ENCODE results near the gene SLIT3.

DNA sequence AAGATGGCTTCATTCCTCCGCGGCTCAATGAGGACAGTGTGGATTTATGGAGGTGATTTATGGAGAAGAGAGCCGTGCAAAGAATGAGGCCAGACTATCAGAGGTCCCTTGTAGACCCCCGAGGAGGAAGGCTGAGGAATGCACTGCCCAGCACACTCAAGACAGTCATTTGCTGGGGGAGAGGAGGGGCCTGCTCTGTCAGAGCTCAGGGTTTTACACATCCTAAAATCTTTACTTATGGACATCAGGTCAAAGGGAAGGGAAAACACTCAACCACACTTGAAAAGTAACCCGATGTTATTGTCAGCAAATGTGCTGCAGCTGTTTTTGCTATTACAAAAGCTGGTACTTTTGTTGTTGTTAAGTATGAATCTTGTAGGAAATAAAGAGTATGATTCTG lies 289.5 kb downstream of the SLIT3 start:
- TF ChIP-seq, protein P1, sequence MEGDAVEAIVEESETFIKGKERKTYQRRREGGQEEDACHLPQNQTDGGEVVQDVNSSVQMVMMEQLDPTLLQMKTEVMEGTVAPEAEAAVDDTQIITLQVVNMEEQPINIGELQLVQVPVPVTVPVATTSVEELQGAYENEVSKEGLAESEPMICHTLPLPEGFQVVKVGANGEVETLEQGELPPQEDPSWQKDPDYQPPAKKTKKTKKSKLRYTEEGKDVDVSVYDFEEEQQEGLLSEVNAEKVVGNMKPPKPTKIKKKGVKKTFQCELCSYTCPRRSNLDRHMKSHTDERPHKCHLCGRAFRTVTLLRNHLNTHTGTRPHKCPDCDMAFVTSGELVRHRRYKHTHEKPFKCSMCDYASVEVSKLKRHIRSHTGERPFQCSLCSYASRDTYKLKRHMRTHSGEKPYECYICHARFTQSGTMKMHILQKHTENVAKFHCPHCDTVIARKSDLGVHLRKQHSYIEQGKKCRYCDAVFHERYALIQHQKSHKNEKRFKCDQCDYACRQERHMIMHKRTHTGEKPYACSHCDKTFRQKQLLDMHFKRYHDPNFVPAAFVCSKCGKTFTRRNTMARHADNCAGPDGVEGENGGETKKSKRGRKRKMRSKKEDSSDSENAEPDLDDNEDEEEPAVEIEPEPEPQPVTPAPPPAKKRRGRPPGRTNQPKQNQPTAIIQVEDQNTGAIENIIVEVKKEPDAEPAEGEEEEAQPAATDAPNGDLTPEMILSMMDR (IDR thresholded peaks at IDR 0.05), result no peak
- TF ChIP-seq EP300 (IDR thresholded peaks at IDR 0.05), result no peak
- TF ChIP-seq POLR2AphosphoS5 (IDR thresholded peaks at IDR 0.05), result no peak
- TF ChIP-seq POLR2A (IDR thresholded peaks at IDR 0.05), result no peak

Measured in stomach (tissue), 4 donors.